Breast epithelium (tissue), 4 donors: Measurements from ENCODE around the gene CGNL1. TPM values are rescaled to one million over a fixed set of nuclear protein-coding genes. Genes with fewer than 3 reads are reported as not detected.

ENCODE experiments used
- DNase-seq, 2 donors: peaks; one replicate each; pipeline ENCODE4 v3.0.0-alpha.2; 2019; ENCODE audit warnings: low spot score in 2 of 2
- H3K27ac ChIP-seq, 2 donors: fragments of 200-600 bp; sonication (generic) in 1 of 2; one replicate each; pipeline ENCODE4 v1.5.1; 2016 to 2019; ENCODE audit warnings: mild to moderate bottlenecking in 1 of 2
- H3K27me3 ChIP-seq, 2 donors: fragments of 200-600 bp; sonication (generic) in 1 of 2; one replicate each; pipeline versions ENCODE4 v1.5.1 to v1.6.0; 2017 to 2019; ENCODE audit warnings: control low read depth in 1 of 2, mild to moderate bottlenecking in 1 of 2
- H3K36me3 ChIP-seq: fragments of 200-600 bp; one replicate; pipeline ENCODE4 v1.5.1; 2019
- H3K4me1 ChIP-seq, 2 donors: fragments of 200-600 bp; sonication (generic); one replicate each; pipeline ENCODE4 v1.5.1; 2016 to 2019; ENCODE audit warnings: control low read depth in 1 of 2
- H3K4me3 ChIP-seq, 3 donors: fragments of 200-600 bp; sonication (generic); 1 replicate in 2 of 3; 2 replicates in 1 of 3; pipeline ENCODE4 v1.5.1; 2016 to 2019; ENCODE audit warnings: mild to moderate bottlenecking in 3 of 3, moderate library complexity in 2 of 3
- H3K9me3 ChIP-seq, 2 donors: fragments of 200-600 bp; sonication (generic) in 1 of 2; one replicate each; pipeline ENCODE4 v1.5.1; 2016 to 2019; ENCODE audit warnings: control low read depth in 1 of 2
- POLR2A ChIP-seq: fragments of 450-650 bp; IDR thresholded peaks from one replicate; pipeline ENCODE4 v1.6.1; 2016; ENCODE audit warnings: antibody characterized with exemption, mild to moderate bottlenecking, moderate library complexity
- POLR2AphosphoS5 ChIP-seq, 3 donors: sonication (generic); formaldehyde crosslinking; IDR thresholded peaks; one replicate each; pipeline ENCODE4 v1.6.1; 2017; ENCODE audit warnings: antibody characterized with exemption in 3 of 3
- intact Hi-C: fragments of 100-400 bp; cut with DNase I; formaldehyde crosslinking; loops from one replicate; pipeline ENCODE4 v1.15.1; 2023; ENCODE audit warnings: low total_unique reads
- total RNA-seq, 3 donors: library from RNA; depleted of rRNA; stranded (reverse); fragments of >200 nt; gene quantifications; one replicate each; pipeline ENCODE4 v1.1.0, GENCODE V29; 2016
- TF ChIP-seq, protein P1 (sequence below), 3 donors: fragments of 450-650 bp; IDR thresholded peaks; one replicate each; pipeline ENCODE4 v1.5.1; 2016 to 2017; ENCODE audit warnings: antibody characterized with exemption in 3 of 3, mild to moderate bottlenecking in 3 of 3, moderate library complexity in 3 of 3

The CGNL1 gene
- total RNA-seq, 3 donors from 2014 or later: 5.4 to 24.9 (median 18.4) TPM

DNA sequence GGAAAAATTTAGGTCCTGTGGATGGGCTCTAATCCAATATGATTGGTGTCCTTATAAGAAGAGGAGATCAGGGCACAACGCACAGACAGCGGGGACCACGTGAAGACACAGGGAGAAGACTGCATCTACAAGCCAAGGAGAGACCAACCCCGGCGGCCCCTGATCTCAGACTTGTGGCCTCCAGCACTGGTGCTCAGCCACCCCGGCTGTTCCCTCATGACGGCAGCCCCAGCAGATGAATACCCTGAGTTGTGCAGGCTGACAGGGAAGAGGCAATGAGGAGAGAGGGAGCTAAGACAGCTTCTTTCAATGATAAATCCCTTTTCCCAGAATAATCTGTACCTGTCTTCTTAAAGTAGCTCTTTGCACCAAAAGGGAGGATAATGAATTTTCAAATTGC, 33.3 kb upstream of the CGNL1 start:
- Histone ChIP-seq H3K4me1 (no peaks in the 10 kb centered on the region), H3K27ac (no peak overlapping the region), H3K9me3 (no peaks in the 10 kb centered on the region), H3K27me3 (no peaks in the 10 kb centered on the region), H3K36me3 (no peaks in the 10 kb centered on the region), H3K4me3 (no peak overlapping the region)
- no peak for DNase-seq
- TF ChIP-seq POLR2AphosphoS5 (IDR thresholded peaks at IDR 0.05) (no peak), POLR2A (no peak)
- TF ChIP-seq, protein P1, sequence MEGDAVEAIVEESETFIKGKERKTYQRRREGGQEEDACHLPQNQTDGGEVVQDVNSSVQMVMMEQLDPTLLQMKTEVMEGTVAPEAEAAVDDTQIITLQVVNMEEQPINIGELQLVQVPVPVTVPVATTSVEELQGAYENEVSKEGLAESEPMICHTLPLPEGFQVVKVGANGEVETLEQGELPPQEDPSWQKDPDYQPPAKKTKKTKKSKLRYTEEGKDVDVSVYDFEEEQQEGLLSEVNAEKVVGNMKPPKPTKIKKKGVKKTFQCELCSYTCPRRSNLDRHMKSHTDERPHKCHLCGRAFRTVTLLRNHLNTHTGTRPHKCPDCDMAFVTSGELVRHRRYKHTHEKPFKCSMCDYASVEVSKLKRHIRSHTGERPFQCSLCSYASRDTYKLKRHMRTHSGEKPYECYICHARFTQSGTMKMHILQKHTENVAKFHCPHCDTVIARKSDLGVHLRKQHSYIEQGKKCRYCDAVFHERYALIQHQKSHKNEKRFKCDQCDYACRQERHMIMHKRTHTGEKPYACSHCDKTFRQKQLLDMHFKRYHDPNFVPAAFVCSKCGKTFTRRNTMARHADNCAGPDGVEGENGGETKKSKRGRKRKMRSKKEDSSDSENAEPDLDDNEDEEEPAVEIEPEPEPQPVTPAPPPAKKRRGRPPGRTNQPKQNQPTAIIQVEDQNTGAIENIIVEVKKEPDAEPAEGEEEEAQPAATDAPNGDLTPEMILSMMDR (IDR thresholded peaks at IDR 0.05): no peak
- intact Hi-C loops: loop anchor here (10.0 kb wide), 1 partner anchor 182 kb away; no protein-coding TSS in a partner anchor

DNA sequence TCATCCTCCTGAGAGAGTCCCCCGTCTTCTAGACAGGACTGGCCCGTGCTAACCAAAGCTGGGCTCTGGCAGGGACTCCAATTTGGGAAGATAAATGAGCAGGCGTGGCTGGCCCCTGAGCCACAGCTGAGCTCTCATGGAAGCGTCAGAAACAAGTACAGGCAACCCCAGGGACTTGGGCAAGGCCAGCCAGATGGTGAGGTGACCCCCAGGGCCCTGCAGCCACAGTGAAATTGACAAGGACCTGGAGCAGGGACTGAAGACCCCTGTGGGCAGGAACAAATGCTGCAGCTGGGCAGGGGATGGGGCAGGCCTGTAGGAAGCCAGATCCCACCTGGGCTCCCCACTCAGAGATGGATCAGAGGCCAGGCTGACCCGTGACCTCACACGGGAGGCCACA, 32.8 kb upstream of the CGNL1 start:
- Histone ChIP-seq H3K4me3 (no peak overlapping the region), H3K27me3 (no peaks in the 10 kb centered on the region), H3K36me3 (no peaks in the 10 kb centered on the region), H3K4me1 (no peaks in the 10 kb centered on the region), H3K9me3 (no peaks in the 10 kb centered on the region), H3K27ac (no peak overlapping the region)
- intact Hi-C loops: loop anchor here (10.0 kb wide), 1 partner anchor 181 kb away; no protein-coding TSS in a partner anchor
- DNase-seq: no peak
- TF ChIP-seq, protein P1 (IDR thresholded peaks at IDR 0.05): no peak
- TF ChIP-seq POLR2AphosphoS5 (IDR thresholded peaks at IDR 0.05): no peak
- TF ChIP-seq POLR2A: no peak

DNA sequence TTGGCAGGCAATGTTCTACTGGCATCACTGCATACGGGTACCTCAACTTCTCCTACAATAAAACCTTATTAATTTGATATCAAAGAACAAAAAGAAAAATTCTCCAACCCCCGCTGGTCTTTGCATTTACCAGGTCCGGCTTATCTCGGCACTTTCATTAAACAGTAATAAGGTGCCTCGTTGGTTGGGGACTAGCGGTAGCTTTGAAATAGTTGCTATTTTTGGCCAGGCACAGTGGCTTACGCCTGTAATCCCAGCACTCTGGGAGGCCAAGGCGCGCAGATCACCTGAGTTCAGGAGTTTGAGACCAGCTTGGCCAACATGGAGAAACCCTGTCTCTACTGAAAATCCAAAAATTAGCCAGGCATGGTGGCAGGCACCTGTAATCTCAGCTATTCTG, 32.0 kb upstream of the CGNL1 start:
- H3K27ac ChIP-seq: no peak overlapping the region
- H3K4me1 ChIP-seq: no peaks in the 10 kb centered on the region
- no peak for DNase-seq
- no peak overlapping the region for H3K4me3 ChIP-seq
- no peaks in the 10 kb centered on the region for H3K36me3 ChIP-seq
- intact Hi-C loops: loop anchor here (10.0 kb wide), 1 partner anchor 181 kb away; no protein-coding TSS in a partner anchor
- TF ChIP-seq, protein P1 (IDR thresholded peaks at IDR 0.05): no peak
- TF ChIP-seq POLR2A: no peak
- no peaks in the 10 kb centered on the region for H3K27me3 ChIP-seq
- H3K9me3 ChIP-seq: no peaks in the 10 kb centered on the region

DNA sequence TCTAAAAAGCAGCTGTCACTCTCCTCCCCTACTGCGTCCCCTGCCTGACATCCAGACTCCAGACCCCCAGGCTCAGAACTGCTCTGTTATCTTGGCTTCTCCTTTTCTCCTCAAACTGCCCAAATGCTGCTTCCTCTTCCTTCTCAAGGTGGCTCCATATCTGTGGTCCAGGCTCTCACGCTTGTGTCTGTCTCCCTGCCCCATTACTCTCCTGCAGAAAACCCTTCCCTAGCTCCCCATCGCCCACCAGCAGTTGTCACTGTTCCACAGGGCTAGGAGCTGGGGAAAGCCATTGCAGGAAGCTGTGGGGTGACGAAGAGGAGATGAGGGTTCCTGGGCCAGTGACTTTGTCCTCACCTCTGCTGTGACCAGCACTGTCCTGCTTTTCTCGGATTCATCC, 30.7 kb upstream of the CGNL1 start:
- intact Hi-C loops: loop anchor here (10.0 kb wide), 1 partner anchor 179 kb away; no protein-coding TSS in a partner anchor
- no peak for DNase-seq
- H3K27me3 ChIP-seq: no peaks in the 10 kb centered on the region
- H3K9me3 ChIP-seq: no peaks in the 10 kb centered on the region
- no peaks in the 10 kb centered on the region for H3K36me3 ChIP-seq
- TF ChIP-seq, protein P1 (IDR thresholded peaks at IDR 0.05): no peak
- TF ChIP-seq POLR2AphosphoS5 (IDR thresholded peaks at IDR 0.05): no peak
- TF ChIP-seq POLR2A: no peak
- no peak overlapping the region for H3K27ac ChIP-seq
- no peaks in the 10 kb centered on the region for H3K4me1 ChIP-seq
- H3K4me3 ChIP-seq: no peak overlapping the region

DNA sequence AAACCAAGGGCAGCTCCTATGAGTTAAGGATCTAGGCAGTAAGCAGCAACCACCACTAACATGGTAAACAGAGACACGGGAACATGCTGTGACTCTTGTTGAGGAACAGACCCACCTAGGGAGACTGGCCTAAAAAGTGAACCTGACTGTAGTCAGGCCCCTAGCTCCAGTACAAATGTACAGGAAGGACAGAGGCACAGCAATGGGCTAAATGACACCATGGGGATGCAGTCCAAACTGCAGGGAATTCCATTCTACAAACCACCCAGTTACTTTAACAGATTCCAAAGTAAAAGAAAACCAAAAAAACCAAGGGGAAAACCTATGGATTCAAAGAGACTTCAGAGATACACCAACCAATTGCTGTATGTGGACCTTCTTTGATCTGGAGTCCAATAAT, 28.2 kb upstream of the CGNL1 start:
- Histone ChIP-seq H3K36me3 (no peaks in the 10 kb centered on the region), H3K27ac (no peak overlapping the region), H3K9me3 (no peaks in the 10 kb centered on the region), H3K27me3 (no peaks in the 10 kb centered on the region), H3K4me3 (no peak overlapping the region), H3K4me1 (no peaks in the 10 kb centered on the region)
- no peak for DNase-seq
- TF ChIP-seq POLR2A (no peak), POLR2AphosphoS5 (IDR thresholded peaks at IDR 0.05) (no peak)
- TF ChIP-seq, protein P1 (IDR thresholded peaks at IDR 0.05): no peak
- intact Hi-C loops: loop anchor here (10.0 kb wide), 1 partner anchor 177 kb away; no protein-coding TSS in a partner anchor
